Gastroesophageal sphincter (tissue), 4 donors: ENCODE measurements around the gene RGS12. TPM values are rescaled to one million over a fixed set of nuclear protein-coding genes. Genes with fewer than 3 reads are reported as not detected.

Experiments used
- ATAC-seq: fragments of 150-250 bp; one replicate; pipeline ENCODE4 v1.9.1; 2016; ENCODE audit warnings: mild to moderate bottlenecking, moderate library complexity
- H3K27ac ChIP-seq, 4 donors: fragments of 200-600 bp; sonication (generic) in 3 of 4; 1 replicate in 3 of 4; 2 replicates in 1 of 4; pipeline ENCODE4 v1.5.1; 2016 to 2019
- H3K27me3 ChIP-seq: fragments of 200-600 bp; sonication (generic); one replicate; pipeline ENCODE4 v1.5.1; 2019
- H3K36me3 ChIP-seq, 2 donors: fragments of 200-600 bp; sonication (generic); one replicate each; pipeline ENCODE4 v1.5.1; 2019; ENCODE audit warnings: control low read depth in 1 of 2
- H3K4me1 ChIP-seq, 3 donors: fragments of 200-600 bp; sonication (generic); 1 replicate in 2 of 3; 2 replicates in 1 of 3; pipeline ENCODE4 v1.5.1; 2016 to 2019; ENCODE audit warnings: control low read depth in 2 of 3
- H3K4me3 ChIP-seq, 2 donors: fragments of 200-600 bp; sonication (generic); one replicate each; pipeline ENCODE4 v1.5.1; 2019; ENCODE audit warnings: mild to moderate bottlenecking in 1 of 2, moderate library complexity in 1 of 2
- H3K9me3 ChIP-seq, 3 donors: fragments of 200-600 bp; sonication (generic); one replicate each; pipeline ENCODE4 v1.5.1; 2017 to 2019; ENCODE audit warnings: control low read depth in 2 of 3
- CTCF ChIP-seq, 4 experiments: fragments of 200-600 bp in 2 of 4; fragments of 450-650 bp in 2 of 4; sonication (generic) in 1 of 4; IDR thresholded peaks; one replicate each; pipeline ENCODE4 v1.5.1; 2017 to 2019; ENCODE audit warnings: antibody characterized with exemption in 4 of 4, mild to moderate bottlenecking in 2 of 4, moderate library complexity in 2 of 4
- EP300 ChIP-seq: sonication (generic); formaldehyde crosslinking; IDR thresholded peaks from one replicate; pipeline ENCODE4 v1.6.1; 2017; ENCODE audit warnings: antibody characterized with exemption, mild to moderate bottlenecking
- POLR2A ChIP-seq, 2 donors: fragments of 450-650 bp; IDR thresholded peaks; one replicate each; pipeline ENCODE4 v1.6.1; 2017; ENCODE audit warnings: antibody characterized with exemption in 2 of 2, mild to moderate bottlenecking in 2 of 2, moderate library complexity in 1 of 2
- POLR2AphosphoS5 ChIP-seq: sonication (generic); formaldehyde crosslinking; IDR thresholded peaks from one replicate; pipeline ENCODE4 v1.6.1; 2017; ENCODE audit warnings: antibody characterized with exemption
- WGBS, 2 donors: methylation state at CpG; one replicate each; pipeline ENCODE4 v1.1.5; 2018; ENCODE audit warnings: low coverage in 1 of 2; 5-methylcytosine and 5-hydroxymethylcytosine counted together
- total RNA-seq, 4 donors: library from RNA; depleted of rRNA; stranded (reverse); fragments of >200 nt; gene quantifications; one replicate each; pipeline ENCODE4 v1.1.0, GENCODE V29; 2016

The RGS12 gene
- total RNA-seq, 4 donors from 2014 or later, result 24.1 to 32.7 (median 29.1) TPM

- 86 to 100% methylated on average over 1 to 4 of the region's 13 CpGs for WGBS, 2 donors
- H3K4me1 ChIP-seq, result peaks cover 0 to 2% (median 0%) of the 10 kb centered on the region in 3 donors
Measured at GRCh38 chr4:3314706-3315260, 22.0 kb downstream of the RGS12 start.

GRCh38 chr4:3315566-3315965 lies 22.7 kb downstream of the RGS12 start:
- peaks cover 0 to 52% of the 10 kb centered on the region in 2 donors for H3K36me3 ChIP-seq
- peaks cover 0 to 10% (median 0%) of the 10 kb centered on the region in 3 donors for H3K4me1 ChIP-seq
- H3K27ac ChIP-seq, result no peak overlapping the region
- 84 to 91% methylated on average over 3 to 7 of the region's 7 CpGs for WGBS, 2 donors
- TF ChIP-seq POLR2AphosphoS5 (no peak), CTCF (IDR thresholded peaks at IDR 0.05) (no peak), EP300 (no peak), POLR2A (IDR thresholded peaks at IDR 0.05) (no peak)
- no peaks in the 10 kb centered on the region for H3K27me3 ChIP-seq
- no peak overlapping the region for H3K4me3 ChIP-seq
- ATAC-seq, result no peak
- H3K9me3 ChIP-seq, result no peaks in the 10 kb centered on the region

More at GRCh38 chr4:3314706-3315260, 22.0 kb downstream of the RGS12 start:
- no peak overlapping the region for H3K27ac ChIP-seq
- TF ChIP-seq POLR2A (IDR thresholded peaks at IDR 0.05), result no peak
- no peak for TF ChIP-seq POLR2AphosphoS5
- TF ChIP-seq EP300, result no peak
- no peak for TF ChIP-seq CTCF (IDR thresholded peaks at IDR 0.05)
- no peaks in the 10 kb centered on the region for H3K9me3 ChIP-seq
- no peak for ATAC-seq
- no peak overlapping the region for H3K4me3 ChIP-seq
- H3K36me3 ChIP-seq, result peaks cover 0 to 52% of the 10 kb centered on the region in 2 donors
- no peaks in the 10 kb centered on the region for H3K27me3 ChIP-seq

GRCh38 chr4:3316146-3316545 lies 23.3 kb downstream of the RGS12 start:
- no peak overlapping the region for H3K4me3 ChIP-seq
- no peak overlapping the region for H3K27ac ChIP-seq
- 90% methylated on average over 13 of the region's 18 CpGs; no CpG with 5 or more reads in 1 of the 2 donors for WGBS, 2 donors

GRCh38 chr4:3317011-3317655 lies 24.3 kb downstream of the RGS12 start:
- TF ChIP-seq CTCF (IDR thresholded peaks at IDR 0.05) (no peak), POLR2AphosphoS5 (no peak), POLR2A (IDR thresholded peaks at IDR 0.05) (no peak)
- Histone ChIP-seq H3K27ac (no peak overlapping the region), H3K36me3 (peaks cover 0 to 52% of the 10 kb centered on the region in 2 donors), H3K4me1 (peaks cover 0 to 25% (median 0%) of the 10 kb centered on the region in 3 donors), H3K4me3 (no peak overlapping the region), H3K27me3 (no peaks in the 10 kb centered on the region), H3K9me3 (no peaks in the 10 kb centered on the region)
- WGBS, 2 donors, result 100% methylated on average over 5 of the region's 42 CpGs; no CpG with 5 or more reads in 1 of the 2 donors
- no peak for ATAC-seq

More at GRCh38 chr4:3316146-3316545, 23.3 kb downstream of the RGS12 start:
- Histone ChIP-seq H3K27me3 (no peaks in the 10 kb centered on the region), H3K4me1 (peaks cover 0 to 15% (median 0%) of the 10 kb centered on the region in 3 donors), H3K36me3 (peaks cover 0 to 52% of the 10 kb centered on the region in 2 donors), H3K9me3 (no peaks in the 10 kb centered on the region)
- ATAC-seq, result no peak
- TF ChIP-seq POLR2A (IDR thresholded peaks at IDR 0.05) (no peak), CTCF (IDR thresholded peaks at IDR 0.05) (no peak), POLR2AphosphoS5 (no peak), EP300 (no peak)
